Limb (tissue), 2 donors: ENCODE data around the gene RAX.
"Not testable (repeated sequence)": the region's sequence is repeated elsewhere in the genome, so short reads cannot be mapped to it uniquely, and the experiment has no call there.

Source experiments
- DNase-seq, 2 donors: peaks; one replicate each; pipeline ENCODE4 v3.0.0-alpha.2; 2016; ENCODE audit errors: extremely low spot score in 2 of 2

Gene RAX

DNA sequence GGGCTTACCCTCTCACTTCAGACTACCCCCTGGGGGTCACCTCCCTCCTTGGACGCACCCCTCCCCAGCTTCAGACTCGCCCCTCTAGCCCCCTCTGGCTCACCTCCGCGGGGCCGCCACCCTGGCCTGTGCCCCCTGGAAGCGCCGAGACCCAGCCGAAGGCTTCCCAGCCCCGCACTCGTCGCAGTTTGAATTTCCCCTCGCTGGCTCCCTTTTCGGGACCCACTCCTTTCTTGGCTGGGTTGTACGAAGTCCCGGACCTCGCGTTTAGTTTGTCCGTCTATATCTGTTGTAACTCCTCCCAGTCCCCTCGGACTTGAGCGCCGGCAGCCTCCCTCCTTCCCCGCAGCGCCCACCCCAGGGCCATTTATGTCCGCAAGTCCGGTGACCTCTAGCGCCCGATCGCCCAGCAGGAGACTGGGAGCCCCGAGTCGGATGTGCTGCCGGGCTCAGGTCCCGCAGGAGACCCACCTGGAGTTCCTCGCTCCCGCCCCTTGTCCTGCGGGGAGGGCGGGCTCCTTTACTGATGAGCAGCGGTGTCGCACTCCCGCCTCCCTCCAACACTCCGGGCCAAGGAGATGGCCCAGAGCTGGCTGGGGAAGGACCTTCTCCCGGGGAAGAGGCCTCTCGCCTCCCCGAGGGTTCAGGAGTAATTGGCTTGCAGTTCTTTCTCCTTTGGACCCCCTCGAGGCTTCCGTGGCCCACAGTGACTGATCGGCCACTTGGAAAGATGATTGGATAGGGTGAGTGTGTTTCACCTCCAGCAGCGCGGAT lies 692 bp upstream of the RAX start:
- peak in 1 of 2 donors; percentile 38 for DNase-seq

GRCh38 chr18:59272221-59272888 lies 899 bp downstream of the RAX start:
- peak in 1 of 2 donors; percentile 47 for DNase-seq

DNA sequence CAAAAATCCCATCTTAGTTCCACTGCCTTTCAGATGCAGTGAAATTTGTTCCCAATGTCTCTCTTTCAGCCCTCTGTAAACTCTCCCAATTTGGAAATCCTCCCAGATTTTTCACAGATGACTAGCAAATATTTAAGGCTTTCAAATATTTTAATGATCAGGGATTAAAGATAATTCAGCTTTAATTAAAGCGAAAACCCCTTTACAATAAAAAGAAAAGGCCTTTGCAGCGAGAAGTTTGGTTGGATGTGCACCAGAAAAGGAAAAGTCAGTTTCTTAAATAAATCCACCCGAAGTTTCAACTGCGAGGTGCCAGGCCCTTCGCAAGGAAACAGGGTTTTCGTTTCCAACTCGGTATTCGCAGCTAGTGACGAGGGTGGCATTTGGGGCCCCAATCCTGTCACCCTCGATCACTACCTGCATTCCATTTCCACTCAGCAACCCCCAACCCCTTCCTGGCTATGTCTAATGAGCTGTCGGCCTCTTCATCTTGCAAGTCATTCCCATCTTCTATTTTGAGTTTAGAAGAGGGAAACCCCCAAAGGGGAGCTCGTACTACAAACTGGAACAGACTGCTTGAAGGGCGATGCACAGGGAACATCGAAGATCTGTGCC lies 1.5 kb downstream of the RAX start:
- DNase-seq, result no peak

DNA sequence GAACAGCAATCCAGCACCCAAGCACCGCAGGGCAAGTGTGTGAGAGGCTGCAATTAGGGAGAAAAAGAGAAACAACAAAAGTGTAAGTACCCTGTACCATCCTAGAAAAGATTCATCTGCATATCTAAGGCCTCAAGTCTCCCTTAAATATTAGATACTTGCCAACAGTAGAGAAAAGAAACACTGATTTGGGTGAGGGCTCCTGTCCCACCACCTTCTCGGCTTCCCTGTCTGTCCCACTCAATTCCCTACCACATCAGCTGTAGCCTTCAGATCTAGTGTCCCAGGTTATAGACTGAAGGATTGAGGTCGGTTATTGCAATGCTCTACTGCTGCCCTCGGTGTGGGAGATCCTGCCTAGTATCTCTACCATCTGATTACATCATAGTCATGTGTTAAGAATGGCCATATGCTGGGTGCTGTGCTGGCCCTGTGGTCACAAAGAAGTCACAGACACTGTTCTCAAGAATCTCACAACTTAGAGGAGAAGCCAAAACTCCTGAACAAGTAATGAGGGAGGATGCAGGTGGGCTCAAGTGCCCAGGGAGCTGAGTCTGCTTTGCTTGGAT lies 2.5 kb downstream of the RAX start:
- no peak for DNase-seq

GRCh38 chr18:59269563-59270119 lies 3.6 kb downstream of the RAX start:
- no peak for DNase-seq

GRCh38 chr18:59268721-59269562 lies 4.3 kb downstream of the RAX start:
- DNase-seq, result peak in 1 of 2 donors; percentile 72

- peak in 1 of 2 donors; percentile 35 for DNase-seq
Observed at GRCh38 chr18:59268127-59268720, 5.0 kb downstream of the RAX start.

GRCh38 chr18:59267503-59268126 lies 5.6 kb downstream of the RAX start:
- peak in 1 of 2 donors; percentile 43 for DNase-seq

DNA sequence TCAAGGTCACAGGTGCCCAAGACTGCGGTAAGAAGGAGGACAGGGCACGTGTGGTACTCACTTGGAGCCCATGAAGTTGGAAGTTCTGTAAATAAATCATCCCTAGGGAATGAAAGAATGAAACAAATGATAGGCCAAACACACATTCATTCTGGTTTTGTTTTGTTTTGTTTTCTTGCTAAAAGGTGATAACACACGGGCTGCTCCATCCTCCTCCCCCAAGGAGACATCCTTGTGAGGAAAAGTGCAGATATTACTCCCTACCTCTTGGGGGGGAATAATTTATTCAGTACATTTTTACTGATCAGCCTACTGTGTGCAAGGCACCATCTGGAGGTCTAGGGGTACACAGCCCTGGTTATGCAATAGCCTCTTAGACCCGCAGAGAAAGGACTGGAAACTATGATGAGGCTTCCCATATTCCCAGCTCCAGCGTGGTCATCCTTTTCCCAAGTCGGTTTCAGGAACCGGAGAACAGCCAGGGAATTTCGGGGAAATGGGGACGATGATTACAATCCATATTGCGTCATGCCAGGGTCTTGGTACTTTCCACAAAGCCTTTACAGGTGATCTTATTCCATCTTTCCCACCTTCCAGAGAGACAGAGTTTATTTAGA lies 6.3 kb downstream of the RAX start:
- no peak for DNase-seq

GRCh38 chr18:59266459-59266858 lies 6.8 kb downstream of the RAX start:
- no peak for DNase-seq

DNA sequence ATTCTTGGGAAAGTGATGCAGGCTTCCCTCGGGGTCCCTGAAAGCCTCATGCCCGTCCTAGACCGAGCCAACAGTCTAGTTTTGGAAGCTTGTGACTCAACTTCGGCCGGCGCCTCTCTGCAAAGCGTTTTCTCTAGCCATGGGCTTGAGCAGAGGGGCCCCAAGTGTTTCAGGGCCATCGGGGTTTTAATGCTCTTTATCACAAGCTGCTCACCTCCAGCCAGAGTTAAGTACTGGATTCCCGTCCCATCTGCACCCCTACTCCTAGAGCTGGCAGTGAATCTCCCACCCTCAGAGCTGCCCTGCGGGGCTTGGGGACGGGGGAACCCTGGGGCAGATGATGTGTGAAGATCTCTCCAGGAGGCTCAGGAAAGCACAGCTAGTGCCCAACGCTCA lies 7.3 kb downstream of the RAX start:
- DNase-seq, result no peak

DNA sequence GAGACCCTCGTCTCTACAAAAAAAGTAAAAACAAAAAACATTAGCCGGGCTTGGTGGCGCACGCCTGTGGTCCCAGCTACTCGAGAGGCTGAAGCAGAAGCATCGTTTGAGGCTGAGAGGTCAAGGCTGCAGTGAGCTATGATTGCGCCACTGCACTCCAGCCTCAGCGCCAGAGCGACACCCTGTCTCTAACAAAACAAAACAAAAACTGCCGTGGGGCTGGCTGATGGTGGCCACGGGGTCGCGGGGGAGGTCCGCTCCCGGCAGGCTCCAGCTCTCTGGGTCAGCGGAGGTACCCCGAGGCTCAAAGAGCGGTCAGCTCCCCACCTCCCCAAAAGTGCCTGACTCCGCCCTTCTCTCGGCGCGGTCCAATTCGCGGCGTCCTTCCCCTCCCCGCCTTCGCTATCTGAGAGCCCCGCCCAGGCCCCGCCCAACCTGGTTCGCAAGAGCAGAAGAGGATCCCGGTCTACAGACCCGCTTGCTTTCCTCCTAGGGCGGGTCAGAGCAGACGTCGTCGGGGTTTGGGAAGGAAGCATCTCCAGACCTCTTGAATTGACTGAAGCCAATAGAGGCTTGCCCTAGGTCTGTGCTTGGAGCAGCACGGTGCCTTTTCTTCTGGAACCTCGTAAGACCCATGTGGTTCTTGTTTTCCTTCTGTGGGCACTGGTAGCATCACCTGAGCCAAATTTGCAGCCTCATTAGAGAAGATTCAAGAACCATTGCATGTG lies 7.8 kb downstream of the RAX start:
- peak in 1 of 2 donors; percentile 48 for DNase-seq

GRCh38 chr18:59264651-59265245 lies 8.5 kb downstream of the RAX start:
- no peak for DNase-seq

- DNase-seq, result no peak
Observed at GRCh38 chr18:59264121-59264571, 9.1 kb downstream of the RAX start.

DNA sequence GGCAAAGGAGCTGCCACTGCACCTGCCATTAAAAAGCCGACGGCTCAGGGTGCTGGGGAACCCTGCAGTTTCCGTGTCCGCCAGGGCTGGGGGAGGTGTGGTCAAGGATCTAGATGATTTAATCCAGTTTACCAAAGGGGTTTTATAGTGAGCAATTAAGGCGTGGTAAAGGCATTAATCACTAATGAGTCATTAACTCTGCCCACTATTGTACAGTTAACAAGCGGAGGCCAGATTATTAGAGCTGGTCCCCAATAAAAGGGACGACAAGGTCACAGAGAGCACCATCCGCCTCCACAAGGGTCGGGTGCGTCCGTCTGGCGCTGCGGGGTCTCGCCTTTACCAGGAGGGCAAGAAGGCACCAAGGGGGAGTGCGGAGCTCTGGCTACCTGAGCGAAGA lies 9.6 kb downstream of the RAX start:
- no peak for DNase-seq

DNA sequence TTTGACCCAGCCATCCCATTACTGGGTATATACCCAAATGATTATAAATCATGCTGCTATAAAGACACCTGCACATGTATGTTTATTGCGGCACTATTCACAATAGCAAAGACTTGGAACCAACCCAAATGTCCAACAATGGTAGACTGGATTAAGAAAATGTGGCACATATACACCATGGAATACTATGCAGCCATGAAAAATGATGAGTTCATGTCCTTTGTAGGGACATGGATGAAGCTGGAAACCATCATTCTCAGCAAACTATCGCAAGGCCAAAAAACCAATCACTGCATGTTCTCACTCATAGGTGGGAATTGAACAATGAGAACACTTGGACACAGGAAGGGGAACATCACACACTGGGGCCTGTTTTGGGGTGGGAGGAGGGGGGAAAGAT lies 11.0 kb downstream of the RAX start:
- DNase-seq, result not testable (repeated sequence)

DNA sequence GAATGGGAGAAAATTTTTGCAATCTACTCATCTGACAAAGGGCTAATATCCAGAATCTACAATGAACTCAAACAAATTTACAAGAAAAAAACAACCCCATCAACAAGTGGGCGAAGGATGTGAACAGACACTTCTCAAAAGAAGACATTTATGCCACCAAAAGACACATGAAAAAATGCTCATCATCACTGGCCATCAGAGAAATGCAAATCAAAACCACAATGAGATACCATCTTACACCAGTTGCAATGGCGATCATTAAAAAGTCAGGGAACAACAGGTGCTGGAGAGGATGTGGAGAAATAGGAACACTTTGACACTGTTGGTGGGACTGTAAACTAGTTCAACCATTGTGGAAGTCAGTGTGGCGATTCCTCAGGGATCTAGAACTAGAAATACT lies 11.4 kb downstream of the RAX start:
- not testable (repeated sequence) for DNase-seq

- not testable (repeated sequence) for DNase-seq
Observed at GRCh38 chr18:59255491-59255890, 17.8 kb downstream of the RAX start.
